Heart right ventricle (tissue), 16 donors: ENCODE measurements around the gene MLIP. TPM values are rescaled to one million over a fixed set of nuclear protein-coding genes. Genes with fewer than 3 reads are reported as not detected.

ENCODE experiments used
- ATAC-seq, 8 donors: fragments of 200-7000 bp; cut with Tn5 transposase; one replicate each; pipeline ENCODE4 v1.9.1; 2020; ENCODE audit warnings: mild to moderate bottlenecking in 8 of 8, moderate library complexity in 8 of 8, moderate number of reproducible peaks in 1 of 8
- DNase-seq, 2 donors: peaks; one replicate each; pipeline ENCODE4 v3.0.0-alpha.2; 2020
- H3K27ac ChIP-seq, 10 donors: fragments of 200-600 bp; sonication (generic) in 2 of 10; one replicate each; pipeline versions ENCODE4 v1.5.0 to v1.8.0; 2020 to 2022; ENCODE audit warnings: mild to moderate bottlenecking in 3 of 10
- H3K27me3 ChIP-seq, 7 donors: fragments of 200-600 bp; one replicate each; pipeline ENCODE4 v1.8.0; 2021 to 2022; ENCODE audit warnings: mild to moderate bottlenecking in 2 of 7
- H3K36me3 ChIP-seq, 9 donors: fragments of 200-600 bp; sonication (generic) in 1 of 9; one replicate each; pipeline versions ENCODE4 v1.5.0 to v1.8.0; 2020 to 2022; ENCODE audit warnings: mild to moderate bottlenecking in 2 of 9
- H3K4me1 ChIP-seq, 9 donors: fragments of 200-600 bp; sonication (generic) in 1 of 9; one replicate each; pipeline versions ENCODE4 v1.5.0 to v1.8.0; 2020 to 2022; ENCODE audit warnings: mild to moderate bottlenecking in 4 of 9
- H3K4me3 ChIP-seq, 10 donors: fragments of 200-600 bp; sonication (generic) in 2 of 10; one replicate each; pipeline versions ENCODE4 v1.5.0 to v1.8.0; 2020 to 2022; ENCODE audit warnings: mild to moderate bottlenecking in 7 of 10, moderate library complexity in 2 of 10
- H3K9me3 ChIP-seq, 11 donors: fragments of 200-600 bp in 10 of 11; sonication (generic) in 2 of 11; one replicate each; pipeline versions ENCODE4 v1.5.0 to v1.8.0; 2013 to 2022; ENCODE audit warnings: mild to moderate bottlenecking in 2 of 11, control low read depth in 1 of 11, moderate library complexity in 1 of 11
- CTCF ChIP-seq, 9 donors: fragments of 200-600 bp; sonication (generic) in 2 of 9; IDR thresholded peaks; one replicate each; pipeline versions ENCODE4 v1.5.0 to v1.8.0; 2021 to 2022; ENCODE audit warnings: antibody characterized with exemption in 9 of 9, mild to moderate bottlenecking in 5 of 9, moderate library complexity in 1 of 9
- WGBS, 2 donors: extraction: QIAGEN DNeasy Blood & Tissue Kit; methylation state at CpG; one replicate each; pipeline ENCODE4 v1.1.7; 2013; ENCODE audit warnings: inconsistent platforms in 1 of 2; 5-methylcytosine and 5-hydroxymethylcytosine counted together
- intact Hi-C, 10 donors: fragments of 100-400 bp; cut with DNase I; formaldehyde crosslinking; loops; one replicate each; pipeline versions ENCODE4 v1.11.1 to v1.14.2; 2022
- polyA plus RNA-seq, 2 donors: library from polyadenylated mRNA; stranded (reverse); fragments of 200-250 nt; gene quantifications; one replicate each; pipeline ENCODE4 v1.2.3, GENCODE V29; 2013
- total RNA-seq, 10 donors: library from RNA; stranded (reverse); fragmentation: NEBNext Ultra II Directional in 3 of 10; extraction: Animal tissue kit (Norgen Biotek cat#: 25700) in 3 of 10; gene quantifications; one replicate each; pipeline versions ENCODE4 v1.2.1 to v1.2.4, GENCODE V29; 2021 to 2023
- donor health status: Arrhythmogenic right ventricular cardiomyopathy.
- donor health status: ischemic (EF 13 %, LVEDD 7.1; RV severe dilation, severe dysfunction).
- donor health status: healthy with polysubstance abuse.
- donor health status: DM: no; HTN: yes; CAD: no.
- donor health status: DM: no; HTN: no; CAD: no.
- donor health status: ischemic (EF 25% LVEDD 6.9; RV normal size, moderate dysfunction).
- donor health status: ischemic (EF 25% LVEDD 5.7; RV mildly dilated, moderate dysfunction).
- donor health status: healthy.
- donor health status: DM: yes; HTN: yes; CAD: no.
- donor health status: Ischemic cardiomyopathy.
- donor health status: ischemic (EF 35%, LVEDD 5.7; RV mildly dilated, moderate dysfunction).
- donor health status: nonischemic (EF 11% LVEDD 7.7; RV severe dilation, severe dysfunction).
- donor health status: DM: yes; HTN: yes; CAD: no.
- donor health status: PGD.
- donor health status: ischemic (EF 29% LVEDD 5.4; RV normal size, mild dysfunction).
- donor health status: nonischemic (EF 23%, LVEDD 6.1; RV moderate dilation, normal function).

MLIP gene
- total and polyA plus RNA-seq, 12 donors, result 102 to 486 (median 394) TPM

DNA sequence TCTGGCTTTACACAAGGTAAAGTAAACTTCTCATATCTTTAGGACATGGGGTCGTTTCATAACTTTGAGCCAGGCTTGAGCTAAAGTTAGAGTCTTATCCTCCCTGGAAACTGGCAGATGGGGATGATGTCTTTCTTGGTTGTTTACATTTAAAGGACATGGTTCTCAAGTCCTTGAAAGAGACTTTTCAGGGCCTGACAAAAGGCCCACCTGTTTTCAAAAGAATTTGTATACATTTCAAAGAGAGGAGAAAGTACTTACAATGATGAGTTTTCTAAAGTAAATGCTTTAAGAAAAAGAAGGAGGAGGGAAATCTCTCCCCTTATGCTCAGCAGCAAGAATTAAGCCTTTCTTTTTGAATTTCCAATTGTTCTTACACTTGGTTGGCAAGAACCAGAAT, 151.3 kb downstream of the MLIP start:
- Histone ChIP-seq H3K4me1 (peaks cover 0 to 24% (median under 1%) of the 10 kb centered on the region in 9 donors), H3K27ac (no peak overlapping the region), H3K27me3 (no peaks in the 10 kb centered on the region), H3K4me3 (no peak overlapping the region), H3K36me3 (no peaks in the 10 kb centered on the region), H3K9me3 (no peaks in the 10 kb centered on the region)
- 16 to 32% methylated on average over 1 of the region's 1 CpG for WGBS, 2 donors
- intact Hi-C loops, result loop anchor here in 4 of 10 donors (10.0 kb wide), 1 partner anchor 278 kb away; no protein-coding TSS in a partner anchor
- ATAC-seq (no peak), DNase-seq (no peak)
- no peak for TF ChIP-seq CTCF (IDR thresholded peaks at IDR 0.05)

- Histone ChIP-seq H3K27ac (no peak overlapping the region), H3K36me3 (no peaks in the 10 kb centered on the region), H3K27me3 (no peaks in the 10 kb centered on the region), H3K4me3 (no peak overlapping the region), H3K4me1 (peaks cover 0 to 20% (median 0%) of the 10 kb centered on the region in 9 donors), H3K9me3 (no peaks in the 10 kb centered on the region)
- DNase-seq (no peak), ATAC-seq (no peak)
- no peak for TF ChIP-seq CTCF (IDR thresholded peaks at IDR 0.05)
- intact Hi-C loops, result loop anchor here in 4 of 10 donors (10.0 kb wide), 1 partner anchor 278 kb away; no protein-coding TSS in a partner anchor
- WGBS, 2 donors, result 63 to 66% methylated on average over 2 of the region's 2 CpGs
These were observed 151.7 kb downstream of the MLIP start for GRCh38 chr6:54262971-54263370.

- DNase-seq, result no peak
- Histone ChIP-seq H3K4me3 (no peak overlapping the region), H3K27me3 (no peaks in the 10 kb centered on the region), H3K27ac (no peak overlapping the region), H3K4me1 (peaks cover 0 to 16% (median 0%) of the 10 kb centered on the region in 9 donors), H3K36me3 (no peaks in the 10 kb centered on the region), H3K9me3 (no peaks in the 10 kb centered on the region)
- no peak for TF ChIP-seq CTCF (IDR thresholded peaks at IDR 0.05)
- WGBS, 2 donors, result 93 to 95% methylated on average over 4 of the region's 4 CpGs
- intact Hi-C loops, result loop anchor here in 6 of 10 donors (1.0 to 10.0 kb wide), 3 partner anchors 24 to 280 kb away; no protein-coding TSS in a partner anchor
- ATAC-seq, result no peak
These were observed 153.5 kb downstream of the MLIP start for GRCh38 chr6:54264581-54265272.

- peak in 1 of 9 donors; percentile 9 for TF ChIP-seq CTCF (IDR thresholded peaks at IDR 0.05)
- ATAC-seq, result peak in 5 of 8 donors; percentile 25 to 83 (median 47)
- intact Hi-C loops, result loop anchor here in 6 of 10 donors (5.0 to 10.0 kb wide), 2 partner anchors 279 to 282 kb away; no protein-coding TSS in a partner anchor
These were observed 155.2 kb downstream of the MLIP start for GRCh38 chr6:54266400-54266923.

More at GRCh38 chr6:54266400-54266923, 155.2 kb downstream of the MLIP start:
- H3K9me3 ChIP-seq, result no peaks in the 10 kb centered on the region
- 39 to 47% methylated on average over 5 of the region's 5 CpGs for WGBS, 2 donors
- H3K27ac ChIP-seq, result no peak overlapping the region
- no peak for DNase-seq
- no peaks in the 10 kb centered on the region for H3K27me3 ChIP-seq
- no peaks in the 10 kb centered on the region for H3K36me3 ChIP-seq
- no peak overlapping the region for H3K4me3 ChIP-seq
- H3K4me1 ChIP-seq, result peaks cover 0 to 9% (median 0%) of the 10 kb centered on the region in 9 donors
